Fibroblast of skin of scalp (primary cell): ENCODE data around the gene KLF16.

Experiments
- DNase-seq: peaks from one replicate; pipeline ENCODE4 v3.0.0-alpha.2; 2013

Gene KLF16

DNA sequence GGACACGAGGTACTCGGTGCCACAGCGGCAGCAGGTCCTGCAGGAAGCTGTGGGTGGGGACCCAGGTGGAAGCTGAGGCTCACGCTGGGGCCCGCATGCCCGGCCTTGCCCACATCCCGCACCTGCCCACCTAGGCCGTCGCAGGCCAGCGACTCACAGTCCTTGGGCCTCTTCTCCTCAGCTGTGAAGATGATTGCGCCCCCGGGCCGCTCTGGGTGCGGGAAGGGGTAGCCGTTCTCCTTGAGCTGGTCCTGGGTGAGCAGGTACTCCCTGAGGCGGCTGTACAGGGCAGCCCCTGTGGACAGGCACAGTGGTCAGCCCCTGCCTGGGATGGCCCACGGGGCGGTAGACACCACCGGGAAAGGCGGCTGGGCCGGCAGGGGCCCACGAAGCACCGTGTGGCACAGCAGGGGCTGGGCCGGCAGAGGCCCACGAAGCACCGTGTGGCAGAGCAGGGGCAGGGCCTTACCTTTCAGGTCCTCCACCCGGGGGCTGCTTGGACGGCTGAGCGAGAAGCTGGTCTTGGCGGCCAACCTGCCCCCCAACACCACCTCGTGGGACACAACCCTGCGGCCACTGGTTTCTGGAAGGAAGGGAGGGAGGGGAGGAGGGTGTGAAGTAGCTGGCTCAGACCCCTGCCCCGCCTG, 44.7 kb downstream of the KLF16 start:
- no peak for DNase-seq

GRCh38 chr19:1817553-1818179, 45.7 kb downstream of the KLF16 start:
- no peak for DNase-seq

GRCh38 chr19:1816530-1817298, 46.7 kb downstream of the KLF16 start:
- no peak for DNase-seq

- DNase-seq: no peak
These were observed 47.5 kb downstream of the KLF16 start for GRCh38 chr19:1815605-1816529.

- DNase-seq: no peak
These were observed 48.4 kb downstream of the KLF16 start for GRCh38 chr19:1814833-1815604.

- no peak for DNase-seq
These were observed 49.0 kb downstream of the KLF16 start for GRCh38 chr19:1814391-1814790.

- no peak for DNase-seq
These were observed 49.9 kb downstream of the KLF16 start for GRCh38 chr19:1813192-1814182.

DNA sequence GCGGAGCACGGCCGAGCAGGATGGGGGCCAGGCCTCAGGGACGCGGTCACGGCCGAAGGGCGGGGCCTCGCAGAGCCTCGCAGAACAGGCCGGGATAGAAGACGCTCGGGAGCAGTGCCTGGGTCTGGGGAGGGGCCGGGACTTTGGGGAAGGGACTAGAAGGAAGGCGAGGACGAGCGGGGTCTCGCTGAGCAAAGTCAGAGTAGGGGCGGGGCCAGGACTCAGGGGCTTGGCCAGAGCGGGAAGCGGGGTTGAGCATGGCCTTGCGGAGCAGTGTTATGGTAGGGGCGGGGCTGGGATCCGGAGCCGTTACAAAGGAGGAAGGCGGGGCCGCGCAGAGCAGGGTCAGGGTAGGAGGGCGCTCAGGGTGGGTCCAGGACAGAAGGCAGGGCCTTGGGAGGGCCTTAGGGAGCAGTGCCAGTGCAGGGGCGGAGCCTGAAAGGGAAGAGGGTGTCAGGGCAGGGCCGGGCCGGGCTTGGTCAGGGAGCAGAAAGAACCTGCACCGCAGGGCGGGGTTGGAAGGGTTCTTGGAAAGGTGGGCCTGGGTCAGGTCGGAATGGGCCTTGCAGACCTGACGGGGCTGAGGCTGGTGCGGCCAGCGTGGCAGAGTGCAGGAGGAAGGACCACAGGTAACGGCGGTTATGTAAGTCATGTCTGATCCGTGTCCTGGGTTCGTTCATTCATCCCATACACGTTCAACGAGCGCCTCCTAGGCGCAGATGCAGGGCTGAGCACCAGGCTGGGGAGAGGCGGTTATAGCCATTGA, 50.8 kb downstream of the KLF16 start:
- DNase-seq: peak; percentile 92

DNA sequence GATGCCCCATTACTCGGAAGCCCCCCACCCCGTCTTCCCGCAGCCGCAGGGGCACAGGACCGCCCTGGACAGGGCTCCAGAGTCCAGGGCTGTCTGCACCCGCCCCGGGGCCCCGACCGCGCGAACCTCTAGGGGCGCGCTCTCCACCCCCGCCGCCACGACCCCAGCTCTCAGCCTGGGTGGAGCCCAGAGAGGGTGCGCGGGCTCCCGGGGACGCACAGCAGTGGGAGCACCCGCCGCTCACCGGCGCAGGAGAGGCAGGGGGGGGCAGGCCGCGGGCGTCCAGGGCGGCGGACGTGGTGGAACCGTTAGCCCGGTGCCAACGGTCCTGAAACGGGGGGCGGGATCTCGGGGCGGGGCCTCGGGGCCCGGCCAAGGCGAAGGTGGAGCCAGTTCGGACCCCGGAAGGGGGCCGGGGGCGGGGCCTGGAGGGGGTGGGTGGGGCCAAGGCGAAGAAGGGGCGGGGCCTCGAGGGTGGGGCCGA, 51.4 kb downstream of the KLF16 start, which contains the start of gene ATP8B3:
Gene ATP8B3, minus strand, starts transcription at position 335 of the 484 bp plus-strand sequence. CDS start 540 bp downstream, outside the sequence.
- no peak for DNase-seq

DNA sequence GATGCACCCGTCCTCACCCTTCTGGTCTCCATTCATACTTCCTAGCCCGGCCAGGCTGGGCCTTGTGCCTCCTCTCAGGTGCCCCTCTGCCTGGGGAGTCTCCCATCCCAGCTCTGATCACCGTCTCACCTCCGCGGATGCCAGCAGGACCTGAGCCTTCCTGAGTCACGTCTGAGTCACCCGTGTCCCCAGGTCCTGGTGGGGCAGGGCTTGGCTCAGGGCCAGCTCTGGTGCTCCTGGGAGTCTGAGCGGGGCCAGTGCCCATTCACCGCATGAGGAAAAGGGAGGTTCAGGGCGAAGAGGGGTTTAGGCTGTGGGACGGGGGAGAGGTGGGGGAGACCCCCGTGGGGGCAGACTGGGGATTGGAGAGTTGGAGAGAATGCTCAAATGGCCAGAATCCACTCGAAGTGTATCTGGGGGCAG, 51.9 kb downstream of the KLF16 start:
- peak; percentile 51 for DNase-seq

GRCh38 chr19:1810439-1811160, 52.8 kb downstream of the KLF16 start:
- DNase-seq: no peak

- DNase-seq: no peak
These were observed 53.7 kb downstream of the KLF16 start for GRCh38 chr19:1809678-1810077.

DNA sequence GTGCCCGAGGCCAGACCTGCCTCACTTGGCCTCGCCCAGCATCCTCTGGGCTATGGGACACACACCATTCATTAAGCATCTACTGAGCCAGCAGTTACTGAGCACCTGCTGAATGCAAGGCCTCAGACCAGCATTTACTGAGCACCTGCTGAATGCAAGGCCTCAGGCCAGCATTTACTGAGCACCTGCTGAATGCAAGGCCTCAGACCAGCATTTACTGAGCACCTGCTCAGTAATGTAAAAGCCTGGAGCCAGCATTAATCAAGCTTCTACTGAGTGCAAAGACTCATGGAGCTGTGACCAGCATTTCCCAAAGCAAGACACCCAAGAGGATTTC, 55.0 kb downstream of the KLF16 start:
- DNase-seq: no peak

DNA sequence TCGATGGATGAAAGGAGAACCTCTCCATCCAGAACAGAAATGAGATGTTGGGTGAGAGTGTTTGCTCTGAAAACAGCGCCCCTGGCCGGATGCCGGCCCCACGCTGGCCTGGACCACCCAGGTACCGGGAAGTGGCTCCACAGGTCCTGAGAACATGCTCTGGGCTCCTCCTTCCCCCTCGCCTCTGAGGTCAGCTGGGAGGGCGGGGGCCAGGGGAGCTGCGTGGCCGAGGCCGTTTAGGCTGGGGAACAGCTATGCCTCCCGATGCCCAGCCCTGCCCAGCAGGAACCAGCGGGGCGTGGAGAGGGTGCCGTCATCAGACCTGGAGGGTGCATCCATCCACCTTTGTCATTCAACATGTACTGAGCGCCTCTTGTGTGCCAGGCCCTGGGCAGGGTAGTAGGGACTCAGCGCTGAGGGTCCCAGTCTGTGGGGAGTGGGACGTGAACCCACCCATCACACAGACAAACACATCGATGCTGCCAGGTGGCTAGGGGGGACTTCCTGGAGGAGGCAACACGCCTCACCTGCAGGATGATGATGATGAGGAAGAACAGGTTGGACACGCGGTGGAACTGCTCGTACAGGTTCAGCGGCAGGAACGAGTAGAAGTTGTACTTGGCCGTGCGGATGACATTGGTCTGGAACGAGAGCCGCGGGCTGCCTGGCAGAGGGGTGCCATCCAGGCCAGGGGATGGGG, 55.5 kb downstream of the KLF16 start:
- DNase-seq: no peak

- no peak for DNase-seq
These were observed 56.2 kb downstream of the KLF16 start for GRCh38 chr19:1807030-1807694.

GRCh38 chr19:1806184-1807029, 57.0 kb downstream of the KLF16 start:
- DNase-seq: no peak
